ENCODE data around the gene TGM3.

Gene TGM3

GRCh38 chr20:2303673-2304072 lies 7.9 kb downstream of the TGM3 start:
- Histone ChIP-seq H3K9ac (ENCODE audit: low read depth in 1 of 2, low read length in 2 of 2) (no peak overlapping the region), H3K4me1 (ENCODE audit: control insufficient read depth in 1 of 2, insufficient read depth in 2 of 2, low read length in 2 of 2) (peaks cover 13 to 24% of the 10 kb centered on the region in 2 donors), H3K27ac (ENCODE audit: low read depth, low read length) (no peak overlapping the region), H3K9me3 (ENCODE audit: control insufficient read depth in 1 of 2, low read length in 2 of 2) (no peaks in the 10 kb centered on the region), H3K27me3 (ENCODE audit: control insufficient read depth in 1 of 2, insufficient read depth in 2 of 2, low read length in 2 of 2) (no peaks in the 10 kb centered on the region), H3K36me3 (ENCODE audit: control insufficient read depth in 1 of 2, insufficient read depth in 2 of 2, low read length in 2 of 2) (no peaks in the 10 kb centered on the region), H3K4me3 (ENCODE audit: low read depth in 1 of 2, low read length in 2 of 2) (no peak overlapping the region)

DNA sequence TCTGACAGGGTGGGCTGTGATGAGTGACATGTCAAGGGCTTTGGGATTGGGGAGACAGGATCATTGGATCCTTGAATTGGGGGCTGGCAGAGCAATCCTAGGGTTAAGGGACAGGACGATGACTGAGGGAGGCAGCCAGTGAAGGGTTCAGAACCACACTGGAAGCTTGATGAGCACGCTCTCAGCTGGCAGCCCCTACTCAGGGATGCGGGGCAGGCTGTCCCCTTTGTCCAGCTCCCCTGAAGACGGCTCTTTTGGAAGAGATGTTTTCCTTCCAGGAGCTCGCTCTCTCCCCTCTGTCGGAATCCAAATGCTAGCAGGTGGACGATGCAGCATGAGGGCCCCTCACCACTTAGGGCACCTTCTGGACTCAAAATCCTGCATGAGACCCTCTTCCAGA lies 8.4 kb downstream of the TGM3 start:
- Histone ChIP-seq H3K9me3 (ENCODE audit: control insufficient read depth in 1 of 2, low read length in 2 of 2) (no peaks in the 10 kb centered on the region), H3K9ac (ENCODE audit: low read depth in 1 of 2, low read length in 2 of 2) (no peak overlapping the region), H3K4me1 (ENCODE audit: control insufficient read depth in 1 of 2, insufficient read depth in 2 of 2, low read length in 2 of 2) (peaks cover 10 to 19% of the 10 kb centered on the region in 2 donors), H3K4me3 (ENCODE audit: low read depth in 1 of 2, low read length in 2 of 2) (no peak overlapping the region), H3K27ac (ENCODE audit: low read depth, low read length) (no peak overlapping the region), H3K36me3 (ENCODE audit: control insufficient read depth in 1 of 2, insufficient read depth in 2 of 2, low read length in 2 of 2) (no peaks in the 10 kb centered on the region), H3K27me3 (ENCODE audit: control insufficient read depth in 1 of 2, insufficient read depth in 2 of 2, low read length in 2 of 2) (no peaks in the 10 kb centered on the region)

- H3K36me3 ChIP-seq (ENCODE audit: control insufficient read depth in 1 of 2, insufficient read depth in 2 of 2, low read length in 2 of 2) = no peaks in the 10 kb centered on the region
- no peak overlapping the region for H3K27ac ChIP-seq (ENCODE audit: low read depth, low read length)
- H3K9ac ChIP-seq (ENCODE audit: low read depth in 1 of 2, low read length in 2 of 2) = no peak overlapping the region
- H3K27me3 ChIP-seq (ENCODE audit: control insufficient read depth in 1 of 2, insufficient read depth in 2 of 2, low read length in 2 of 2) = no peaks in the 10 kb centered on the region
- peaks cover 10 to 13% of the 10 kb centered on the region in 2 donors for H3K4me1 ChIP-seq (ENCODE audit: control insufficient read depth in 1 of 2, insufficient read depth in 2 of 2, low read length in 2 of 2)
- no peaks in the 10 kb centered on the region for H3K9me3 ChIP-seq (ENCODE audit: control insufficient read depth in 1 of 2, low read length in 2 of 2)
- H3K4me3 ChIP-seq (ENCODE audit: low read depth in 1 of 2, low read length in 2 of 2) = no peak overlapping the region
Observed at GRCh38 chr20:2305029-2305428, 9.2 kb downstream of the TGM3 start.

DNA sequence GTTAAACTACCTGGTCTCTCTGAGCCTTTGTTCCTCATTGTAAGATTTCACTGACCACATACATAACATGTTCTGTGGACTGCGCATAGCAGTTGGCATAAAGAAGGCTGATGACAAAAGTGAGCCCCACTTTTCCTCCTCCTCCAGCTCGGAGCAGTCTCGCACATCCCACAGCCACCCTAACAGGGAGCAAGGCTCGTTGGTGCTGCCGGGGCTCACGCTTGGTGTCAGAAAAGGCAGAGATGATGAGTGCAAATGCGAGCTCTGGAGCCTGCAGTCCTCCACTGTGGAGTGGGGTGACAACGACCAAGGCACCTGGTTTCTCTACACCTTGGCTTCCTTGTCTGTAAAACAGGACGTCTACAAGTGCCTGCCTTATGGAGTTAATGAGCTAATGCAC lies 9.7 kb downstream of the TGM3 start:
- Histone ChIP-seq H3K9ac (ENCODE audit: low read depth in 1 of 2, low read length in 2 of 2) (no peak overlapping the region), H3K9me3 (ENCODE audit: control insufficient read depth in 1 of 2, low read length in 2 of 2) (no peaks in the 10 kb centered on the region), H3K4me1 (ENCODE audit: control insufficient read depth in 1 of 2, insufficient read depth in 2 of 2, low read length in 2 of 2) (peaks cover 6 to 11% of the 10 kb centered on the region in 2 donors), H3K36me3 (ENCODE audit: control insufficient read depth in 1 of 2, insufficient read depth in 2 of 2, low read length in 2 of 2) (no peaks in the 10 kb centered on the region), H3K27ac (ENCODE audit: low read depth, low read length) (no peak overlapping the region), H3K4me3 (ENCODE audit: low read depth in 1 of 2, low read length in 2 of 2) (no peak overlapping the region), H3K27me3 (ENCODE audit: control insufficient read depth in 1 of 2, insufficient read depth in 2 of 2, low read length in 2 of 2) (no peaks in the 10 kb centered on the region)

DNA sequence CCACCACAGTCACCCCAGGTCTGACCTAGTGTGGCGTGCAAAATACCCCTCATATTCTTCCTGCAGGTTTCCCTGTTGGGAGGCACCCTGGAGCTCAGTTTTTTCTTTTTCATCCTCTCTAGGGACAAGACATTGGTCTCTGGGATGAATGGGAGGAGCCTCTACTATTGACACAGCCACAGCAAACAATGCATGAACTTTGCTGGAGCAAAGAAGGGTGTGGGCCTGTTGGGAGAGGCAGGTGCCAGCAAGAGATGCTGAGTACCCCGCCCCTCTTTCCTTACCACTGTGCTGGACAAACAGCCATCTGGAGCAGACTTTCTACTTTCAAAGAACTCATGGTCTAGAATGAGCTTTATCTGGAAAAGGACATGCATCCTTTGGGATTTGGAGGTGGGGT lies 10.1 kb downstream of the TGM3 start:
- no peaks in the 10 kb centered on the region for H3K27me3 ChIP-seq (ENCODE audit: control insufficient read depth in 1 of 2, insufficient read depth in 2 of 2, low read length in 2 of 2)
- H3K4me1 ChIP-seq (ENCODE audit: control insufficient read depth in 1 of 2, insufficient read depth in 2 of 2, low read length in 2 of 2) = peaks cover 3 to 7% of the 10 kb centered on the region in 2 donors
- no peaks in the 10 kb centered on the region for H3K36me3 ChIP-seq (ENCODE audit: control insufficient read depth in 1 of 2, insufficient read depth in 2 of 2, low read length in 2 of 2)
- no peak overlapping the region for H3K4me3 ChIP-seq (ENCODE audit: low read depth in 1 of 2, low read length in 2 of 2)
- no peak overlapping the region for H3K9ac ChIP-seq (ENCODE audit: low read depth in 1 of 2, low read length in 2 of 2)
- no peaks in the 10 kb centered on the region for H3K9me3 ChIP-seq (ENCODE audit: control insufficient read depth in 1 of 2, low read length in 2 of 2)
- H3K27ac ChIP-seq (ENCODE audit: low read depth, low read length) = no peak overlapping the region

DNA sequence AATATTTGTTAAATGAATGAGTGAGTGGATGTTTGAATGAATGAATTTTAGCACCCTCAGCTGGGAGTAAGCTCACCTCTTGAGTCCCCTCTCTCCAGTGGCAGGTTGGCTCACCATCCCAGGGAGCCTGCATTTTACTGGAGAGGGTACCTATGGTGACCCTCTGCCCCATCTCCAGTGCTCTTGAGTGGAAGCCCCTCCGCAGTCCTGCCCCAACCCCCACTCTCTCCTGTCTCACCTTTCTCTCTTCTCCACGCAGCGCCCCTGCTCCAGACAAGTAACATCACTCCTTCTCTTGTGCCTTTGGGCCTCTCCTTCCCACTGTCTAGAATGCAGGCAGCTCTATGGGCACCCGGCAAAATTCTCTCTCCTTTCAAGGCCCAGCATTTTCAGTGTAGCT lies 11.3 kb downstream of the TGM3 start:
- Histone ChIP-seq H3K36me3 (ENCODE audit: control insufficient read depth in 1 of 2, insufficient read depth in 2 of 2, low read length in 2 of 2) (no peaks in the 10 kb centered on the region), H3K4me3 (ENCODE audit: low read depth in 1 of 2, low read length in 2 of 2) (no peak overlapping the region), H3K27me3 (ENCODE audit: control insufficient read depth in 1 of 2, insufficient read depth in 2 of 2, low read length in 2 of 2) (no peaks in the 10 kb centered on the region), H3K4me1 (ENCODE audit: control insufficient read depth in 1 of 2, insufficient read depth in 2 of 2, low read length in 2 of 2) (no peaks in the 10 kb centered on the region), H3K9ac (ENCODE audit: low read depth in 1 of 2, low read length in 2 of 2) (no peak overlapping the region), H3K9me3 (ENCODE audit: control insufficient read depth in 1 of 2, low read length in 2 of 2) (no peaks in the 10 kb centered on the region), H3K27ac (ENCODE audit: low read depth, low read length) (no peak overlapping the region)

DNA sequence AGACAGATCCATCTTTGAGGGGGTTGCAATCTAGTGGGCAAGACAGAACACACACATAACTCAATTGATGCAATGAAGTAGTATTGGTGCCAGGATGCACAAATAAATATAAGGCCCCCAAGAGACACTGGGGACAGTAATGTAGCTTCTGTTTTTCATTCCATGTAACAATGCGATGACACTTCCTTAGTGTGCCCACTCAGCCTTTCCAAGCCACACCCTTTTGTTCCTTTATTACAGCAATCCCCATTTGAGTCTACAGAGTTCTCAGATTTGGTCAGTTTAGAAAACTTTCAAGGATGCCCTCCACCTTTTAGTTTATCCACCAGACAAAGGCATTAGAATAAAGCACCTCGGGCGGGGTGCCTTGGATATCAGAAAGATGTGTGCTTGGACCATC lies 15.5 kb downstream of the TGM3 start:
- H3K4me1 ChIP-seq (ENCODE audit: control insufficient read depth in 1 of 2, insufficient read depth in 2 of 2, low read length in 2 of 2) = peaks cover 8 to 11% of the 10 kb centered on the region in 2 donors
- no peaks in the 10 kb centered on the region for H3K9me3 ChIP-seq (ENCODE audit: control insufficient read depth in 1 of 2, low read length in 2 of 2)
- H3K27ac ChIP-seq (ENCODE audit: low read depth, low read length) = no peak overlapping the region
- H3K4me3 ChIP-seq (ENCODE audit: low read depth in 1 of 2, low read length in 2 of 2) = no peak overlapping the region
- no peak overlapping the region for H3K9ac ChIP-seq (ENCODE audit: low read depth in 1 of 2, low read length in 2 of 2)
- no peaks in the 10 kb centered on the region for H3K36me3 ChIP-seq (ENCODE audit: control insufficient read depth in 1 of 2, insufficient read depth in 2 of 2, low read length in 2 of 2)
- H3K27me3 ChIP-seq (ENCODE audit: control insufficient read depth in 1 of 2, insufficient read depth in 2 of 2, low read length in 2 of 2) = no peaks in the 10 kb centered on the region

DNA sequence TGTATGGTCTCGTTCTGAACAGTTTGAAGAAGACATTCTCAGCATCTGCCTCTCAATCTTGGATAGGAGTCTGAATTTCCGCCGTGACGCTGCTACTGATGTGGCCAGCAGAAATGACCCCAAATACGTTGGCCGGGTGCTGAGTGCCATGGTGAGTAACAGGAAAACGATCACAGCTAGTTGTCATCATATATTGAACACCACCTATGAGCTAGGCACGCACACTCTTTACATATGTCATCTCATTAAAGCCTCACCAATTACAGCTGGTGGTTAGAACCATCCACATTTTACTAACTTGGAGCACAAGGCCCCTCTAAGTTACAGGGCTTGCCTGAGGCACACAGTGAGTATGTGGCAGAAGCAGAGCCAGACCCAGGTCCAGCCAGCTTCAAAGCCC lies 17.1 kb downstream of the TGM3 start:
- H3K27me3 ChIP-seq (ENCODE audit: control insufficient read depth in 1 of 2, insufficient read depth in 2 of 2, low read length in 2 of 2) = no peaks in the 10 kb centered on the region
- H3K4me1 ChIP-seq (ENCODE audit: control insufficient read depth in 1 of 2, insufficient read depth in 2 of 2, low read length in 2 of 2) = peaks cover 8 to 11% of the 10 kb centered on the region in 2 donors
- no peaks in the 10 kb centered on the region for H3K36me3 ChIP-seq (ENCODE audit: control insufficient read depth in 1 of 2, insufficient read depth in 2 of 2, low read length in 2 of 2)
- no peak overlapping the region for H3K27ac ChIP-seq (ENCODE audit: low read depth, low read length)
- H3K9ac ChIP-seq (ENCODE audit: low read depth in 1 of 2, low read length in 2 of 2) = no peak overlapping the region
- no peak overlapping the region for H3K4me3 ChIP-seq (ENCODE audit: low read depth in 1 of 2, low read length in 2 of 2)
- no peaks in the 10 kb centered on the region for H3K9me3 ChIP-seq (ENCODE audit: control insufficient read depth in 1 of 2, low read length in 2 of 2)

DNA sequence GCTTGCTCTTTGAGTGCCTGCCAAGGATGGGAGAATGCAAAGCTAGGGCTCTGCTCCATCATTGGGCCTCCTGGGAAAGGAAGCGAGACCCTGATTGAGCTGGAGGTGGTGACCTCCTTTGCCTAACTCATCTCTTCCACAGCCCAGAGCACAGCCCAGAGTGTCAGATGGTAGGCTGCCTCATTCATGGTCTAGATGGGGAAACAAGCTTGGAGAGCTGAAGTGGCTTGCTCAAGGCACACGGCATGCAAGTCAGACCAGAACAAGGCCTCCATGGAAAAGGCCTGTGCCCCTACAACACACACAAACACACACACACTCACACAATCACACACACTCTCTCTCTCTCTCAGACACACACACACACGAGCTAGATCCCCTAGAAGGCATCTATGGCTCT lies 17.5 kb downstream of the TGM3 start:
- no peaks in the 10 kb centered on the region for H3K9me3 ChIP-seq (ENCODE audit: control insufficient read depth in 1 of 2, low read length in 2 of 2)
- no peaks in the 10 kb centered on the region for H3K27me3 ChIP-seq (ENCODE audit: control insufficient read depth in 1 of 2, insufficient read depth in 2 of 2, low read length in 2 of 2)
- no peak overlapping the region for H3K9ac ChIP-seq (ENCODE audit: low read depth in 1 of 2, low read length in 2 of 2)
- H3K27ac ChIP-seq (ENCODE audit: low read depth, low read length) = no peak overlapping the region
- no peak overlapping the region for H3K4me3 ChIP-seq (ENCODE audit: low read depth in 1 of 2, low read length in 2 of 2)
- H3K4me1 ChIP-seq (ENCODE audit: control insufficient read depth in 1 of 2, insufficient read depth in 2 of 2, low read length in 2 of 2) = peaks cover 8 to 11% of the 10 kb centered on the region in 2 donors
- no peaks in the 10 kb centered on the region for H3K36me3 ChIP-seq (ENCODE audit: control insufficient read depth in 1 of 2, insufficient read depth in 2 of 2, low read length in 2 of 2)

DNA sequence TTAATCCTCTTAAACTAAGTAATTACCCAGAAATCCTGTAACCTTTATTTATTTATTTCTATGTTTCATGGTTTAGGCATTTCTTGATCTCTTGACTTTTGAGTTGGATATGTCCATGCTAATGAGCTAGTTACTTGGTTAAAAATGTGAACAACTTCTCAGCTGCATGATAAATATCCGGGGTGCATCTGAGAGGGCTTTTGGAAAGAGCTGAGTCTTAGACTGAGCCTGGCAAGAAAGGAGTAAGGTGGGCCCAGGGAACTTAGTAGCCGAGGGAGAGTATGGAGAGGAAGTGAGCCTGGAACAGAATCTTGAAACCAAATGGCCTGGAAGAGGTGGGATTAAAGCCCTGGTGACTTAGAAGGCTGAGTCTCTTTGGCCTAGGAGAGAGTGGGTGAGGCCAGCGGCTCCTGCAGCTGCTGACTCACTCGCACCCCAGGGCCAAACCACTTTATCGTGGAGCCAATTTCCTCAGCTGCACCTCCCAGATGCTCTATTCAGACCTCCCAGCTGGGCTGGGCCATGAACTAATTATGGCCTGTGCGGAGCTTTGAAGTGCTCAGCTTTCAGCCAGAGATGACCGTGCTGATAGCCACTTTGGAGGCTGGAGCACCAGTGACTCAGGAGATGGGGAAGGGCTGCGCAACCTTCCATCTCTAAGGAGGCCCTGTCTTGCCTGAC lies 19.1 kb downstream of the TGM3 start:
- no peaks in the 10 kb centered on the region for H3K36me3 ChIP-seq (ENCODE audit: control insufficient read depth in 1 of 2, insufficient read depth in 2 of 2, low read length in 2 of 2)
- no peaks in the 10 kb centered on the region for H3K27me3 ChIP-seq (ENCODE audit: control insufficient read depth in 1 of 2, insufficient read depth in 2 of 2, low read length in 2 of 2)
- no peak overlapping the region for H3K4me3 ChIP-seq (ENCODE audit: low read depth in 1 of 2, low read length in 2 of 2)
- peaks cover 8 to 11% of the 10 kb centered on the region in 2 donors for H3K4me1 ChIP-seq (ENCODE audit: control insufficient read depth in 1 of 2, insufficient read depth in 2 of 2, low read length in 2 of 2)
- no peaks in the 10 kb centered on the region for H3K9me3 ChIP-seq (ENCODE audit: control insufficient read depth in 1 of 2, low read length in 2 of 2)
- H3K9ac ChIP-seq (ENCODE audit: low read depth in 1 of 2, low read length in 2 of 2) = no peak overlapping the region
- no peak overlapping the region for H3K27ac ChIP-seq (ENCODE audit: low read depth, low read length)

GRCh38 chr20:2315440-2315778 lies 19.6 kb downstream of the TGM3 start:
- Histone ChIP-seq H3K4me3 (ENCODE audit: low read depth in 1 of 2, low read length in 2 of 2) (no peak overlapping the region), H3K36me3 (ENCODE audit: control insufficient read depth in 1 of 2, insufficient read depth in 2 of 2, low read length in 2 of 2) (no peaks in the 10 kb centered on the region), H3K9ac (ENCODE audit: low read depth in 1 of 2, low read length in 2 of 2) (no peak overlapping the region), H3K27me3 (ENCODE audit: control insufficient read depth in 1 of 2, insufficient read depth in 2 of 2, low read length in 2 of 2) (no peaks in the 10 kb centered on the region), H3K4me1 (ENCODE audit: control insufficient read depth in 1 of 2, insufficient read depth in 2 of 2, low read length in 2 of 2) (peaks cover 8 to 11% of the 10 kb centered on the region in 2 donors), H3K27ac (ENCODE audit: low read depth, low read length) (no peak overlapping the region), H3K9me3 (ENCODE audit: control insufficient read depth in 1 of 2, low read length in 2 of 2) (no peaks in the 10 kb centered on the region)
